ENCODE results near the gene ACYP2. TPM values are rescaled to one million over a fixed set of nuclear protein-coding genes. Genes with fewer than 3 reads are reported as not detected.

ACYP2 gene
- total RNA-seq, 4 donors from 2014 or later, result 1.6 to 77.4 (median 11.4) TPM

DNA sequence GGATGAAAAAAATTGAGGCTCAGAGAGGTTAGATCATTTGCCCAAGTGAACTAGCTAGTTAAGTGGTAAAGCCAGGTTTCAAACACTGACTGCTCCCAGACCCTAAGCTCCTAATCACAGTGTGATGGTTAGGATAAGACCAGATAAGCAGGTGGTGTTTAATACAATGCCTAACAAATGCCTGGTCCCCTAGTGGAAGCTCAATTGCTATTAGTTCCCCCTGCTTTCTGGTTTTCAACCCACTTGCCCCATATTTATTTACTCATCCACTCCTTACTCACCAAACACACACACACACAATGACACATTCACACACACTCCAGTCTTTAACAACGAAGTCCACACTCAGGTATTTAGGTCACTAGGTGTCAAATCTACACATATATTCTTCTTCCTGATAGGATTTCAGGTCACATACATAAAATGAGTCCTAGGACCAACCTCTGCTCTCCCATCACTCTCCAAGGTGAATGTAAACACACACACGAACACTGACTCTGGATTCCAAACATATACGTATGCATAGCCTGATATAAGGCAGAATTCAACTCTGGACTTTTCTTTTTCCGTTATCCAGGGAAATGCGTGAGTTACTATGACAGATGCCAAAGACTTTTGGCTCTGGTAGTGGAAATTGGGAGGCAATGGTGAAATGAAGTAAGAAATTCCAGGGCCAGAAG, 214.2 kb downstream of the ACYP2 start:
- H3K27ac ChIP-seq, result peak overlapping the region; percentile 78 to 89 (median 84)
- peak overlapping the region in 2 of 4 donors; percentile 51 to 56 for H3K4me3 ChIP-seq
- in situ Hi-C loops (cut with MboI; ENCODE audit: low pct_ligation_motif_present in 1 of 4, low pct_unique_long_range_greater_than_20kb in 1 of 4, low sequenced_read_pairs in 3 of 4) (no loop called here), intact Hi-C loops (cut with DNase I; ENCODE audit: low total_unique reads) (loop anchor here (10.0 kb wide), 2 partner anchors 125 to 315 kb away; partner anchors contain the start of gene SPTBN1)
- no peaks in the 10 kb centered on the region for H3K27me3 ChIP-seq
- TF ChIP-seq, protein P1, sequence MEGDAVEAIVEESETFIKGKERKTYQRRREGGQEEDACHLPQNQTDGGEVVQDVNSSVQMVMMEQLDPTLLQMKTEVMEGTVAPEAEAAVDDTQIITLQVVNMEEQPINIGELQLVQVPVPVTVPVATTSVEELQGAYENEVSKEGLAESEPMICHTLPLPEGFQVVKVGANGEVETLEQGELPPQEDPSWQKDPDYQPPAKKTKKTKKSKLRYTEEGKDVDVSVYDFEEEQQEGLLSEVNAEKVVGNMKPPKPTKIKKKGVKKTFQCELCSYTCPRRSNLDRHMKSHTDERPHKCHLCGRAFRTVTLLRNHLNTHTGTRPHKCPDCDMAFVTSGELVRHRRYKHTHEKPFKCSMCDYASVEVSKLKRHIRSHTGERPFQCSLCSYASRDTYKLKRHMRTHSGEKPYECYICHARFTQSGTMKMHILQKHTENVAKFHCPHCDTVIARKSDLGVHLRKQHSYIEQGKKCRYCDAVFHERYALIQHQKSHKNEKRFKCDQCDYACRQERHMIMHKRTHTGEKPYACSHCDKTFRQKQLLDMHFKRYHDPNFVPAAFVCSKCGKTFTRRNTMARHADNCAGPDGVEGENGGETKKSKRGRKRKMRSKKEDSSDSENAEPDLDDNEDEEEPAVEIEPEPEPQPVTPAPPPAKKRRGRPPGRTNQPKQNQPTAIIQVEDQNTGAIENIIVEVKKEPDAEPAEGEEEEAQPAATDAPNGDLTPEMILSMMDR (IDR thresholded peaks at IDR 0.05), result no peak
- TF ChIP-seq EP300 (IDR thresholded peaks at IDR 0.05; ENCODE audit: low read depth) (no peak), POLR2AphosphoS5 (IDR thresholded peaks at IDR 0.05) (no peak)
- WGBS, 2 donors (ENCODE audit: low coverage in 1 of 2), result 35 to 54% methylated on average over 5 of the region's 5 CpGs
- peaks cover 3 to 13% (median 9%) of the 10 kb centered on the region in 4 donors for H3K4me1 ChIP-seq
- DNase-seq, result no peak
- no peaks in the 10 kb centered on the region for H3K36me3 ChIP-seq
- no peaks in the 10 kb centered on the region for H3K9me3 ChIP-seq

DNA sequence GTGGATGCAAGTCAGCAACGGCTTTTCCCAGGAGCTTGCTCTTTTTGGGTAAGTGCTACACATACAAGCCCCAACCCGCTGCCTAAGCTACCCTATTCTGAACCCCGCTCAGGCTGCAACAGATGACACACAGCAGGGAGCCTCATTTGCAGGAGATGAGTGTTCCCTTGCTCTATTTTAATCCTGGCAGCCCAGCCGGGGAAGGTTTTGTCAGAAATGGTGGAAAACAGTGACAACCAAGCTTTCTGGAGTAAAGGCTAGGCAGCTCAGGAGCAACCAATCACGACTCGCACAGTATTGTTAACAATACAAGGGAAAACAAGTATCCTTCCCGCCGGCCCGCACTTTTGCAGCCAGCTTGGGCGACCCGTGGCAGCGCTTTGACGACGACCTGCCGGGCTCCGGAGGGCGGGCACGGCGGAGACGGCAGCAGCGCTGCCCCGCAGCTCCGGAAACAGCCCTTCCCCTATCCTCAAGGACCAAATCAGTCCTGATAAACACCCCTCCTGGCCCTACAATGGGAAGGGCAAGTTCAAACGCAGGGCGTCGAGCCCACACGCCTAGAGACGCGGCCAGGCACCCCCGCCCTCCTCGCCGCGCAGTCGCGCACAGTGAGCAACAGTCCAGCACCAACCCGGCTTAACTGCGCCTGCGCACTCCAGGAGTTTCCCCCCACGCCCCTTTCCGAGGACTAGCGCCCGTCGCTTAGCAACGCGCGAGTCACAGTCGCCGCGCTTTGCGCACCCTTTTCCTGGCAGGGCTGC, 214.9 kb downstream of the ACYP2 start:
- H3K27ac ChIP-seq, result peak overlapping the region; percentile 78 to 89 (median 84)
- 0 to 4% methylated on average over 3 to 42 of the region's 50 CpGs for WGBS, 2 donors (ENCODE audit: low coverage in 1 of 2)
- intact Hi-C loops (cut with DNase I; ENCODE audit: low total_unique reads), result loop anchor here (10.0 kb wide), 1 partner anchor 314 kb away; no protein-coding TSS in a partner anchor
- H3K4me1 ChIP-seq, result peaks cover 3 to 13% (median 9%) of the 10 kb centered on the region in 4 donors
- peak; percentile 96 for DNase-seq
- H3K9me3 ChIP-seq, result no peaks in the 10 kb centered on the region
- TF ChIP-seq EP300 (IDR thresholded peaks at IDR 0.05; ENCODE audit: low read depth) (no peak), POLR2A (IDR thresholded peaks at IDR 0.05) (peak; percentile 78), POLR2AphosphoS5 (IDR thresholded peaks at IDR 0.05) (peak; percentile 89 to 94 (median 90))
- TF ChIP-seq, protein P1 (IDR thresholded peaks at IDR 0.05), result no peak
- in situ Hi-C loops (cut with MboI; ENCODE audit: low pct_ligation_motif_present in 1 of 4, low pct_unique_long_range_greater_than_20kb in 1 of 4, low sequenced_read_pairs in 3 of 4), result no loop called here
- peak overlapping the region; percentile 30 to 56 (median 44) for H3K4me3 ChIP-seq
- H3K36me3 ChIP-seq, result no peaks in the 10 kb centered on the region
- no peaks in the 10 kb centered on the region for H3K27me3 ChIP-seq

- Histone ChIP-seq H3K36me3 (no peaks in the 10 kb centered on the region), H3K27ac (peak overlapping the region; percentile 78 to 89 (median 84)), H3K9me3 (no peaks in the 10 kb centered on the region), H3K4me1 (peaks cover 3 to 13% (median 9%) of the 10 kb centered on the region in 4 donors), H3K4me3 (peak overlapping the region; percentile 14 to 56 (median 44)), H3K27me3 (no peaks in the 10 kb centered on the region)
- DNase-seq, result no peak
- TF ChIP-seq EP300 (IDR thresholded peaks at IDR 0.05; ENCODE audit: low read depth), result no peak
- TF ChIP-seq POLR2A (IDR thresholded peaks at IDR 0.05), result no peak
- TF ChIP-seq POLR2AphosphoS5 (IDR thresholded peaks at IDR 0.05), result no peak
- TF ChIP-seq, protein P1 (IDR thresholded peaks at IDR 0.05), result no peak
- 23 to 46% methylated on average over 5 to 17 of the region's 17 CpGs for WGBS, 2 donors (ENCODE audit: low coverage in 1 of 2)
- in situ Hi-C loops (cut with MboI; ENCODE audit: low pct_ligation_motif_present in 1 of 4, low pct_unique_long_range_greater_than_20kb in 1 of 4, low sequenced_read_pairs in 3 of 4), result no loop called here
- intact Hi-C loops (cut with DNase I; ENCODE audit: low total_unique reads), result loop anchor here (10.0 kb wide), 1 partner anchor 314 kb away; no protein-coding TSS in a partner anchor
Measured at GRCh38 chr2:54330926-54331835, 215.8 kb downstream of the ACYP2 start.

Data from transverse colon (tissue), 4 donors.